ENCODE data around the gene ERBB2.
A peak's percentile ranks its signal among the peaks of the same experiment; 100 is the strongest.
"Not testable (repeated sequence)": the region's sequence is repeated elsewhere in the genome, so short reads cannot be mapped to it uniquely, and the experiment has no call there.

Gene ERBB2

DNA sequence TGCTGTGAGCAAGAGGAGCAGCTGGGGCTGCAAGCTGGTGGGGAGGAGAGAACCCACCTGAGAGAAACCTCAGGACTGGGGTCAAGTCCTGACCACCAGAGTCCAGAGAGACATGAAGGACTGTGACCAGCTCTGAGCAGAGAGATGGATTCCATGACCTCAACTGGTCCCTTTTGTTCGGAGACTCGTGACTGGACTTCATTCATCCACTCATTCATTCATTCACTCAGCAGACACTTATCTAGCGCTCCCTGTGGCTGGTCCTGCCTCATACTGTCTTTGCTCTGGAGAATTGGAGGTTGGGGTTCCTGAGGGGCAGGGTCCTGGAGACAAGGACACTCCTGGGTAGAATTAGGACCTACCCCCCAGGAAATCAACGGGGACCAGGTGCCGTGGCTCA is 4.0 kb downstream of the ERBB2 start:
- no peak for DNase-seq (ENCODE audit: low spot score)

DNA sequence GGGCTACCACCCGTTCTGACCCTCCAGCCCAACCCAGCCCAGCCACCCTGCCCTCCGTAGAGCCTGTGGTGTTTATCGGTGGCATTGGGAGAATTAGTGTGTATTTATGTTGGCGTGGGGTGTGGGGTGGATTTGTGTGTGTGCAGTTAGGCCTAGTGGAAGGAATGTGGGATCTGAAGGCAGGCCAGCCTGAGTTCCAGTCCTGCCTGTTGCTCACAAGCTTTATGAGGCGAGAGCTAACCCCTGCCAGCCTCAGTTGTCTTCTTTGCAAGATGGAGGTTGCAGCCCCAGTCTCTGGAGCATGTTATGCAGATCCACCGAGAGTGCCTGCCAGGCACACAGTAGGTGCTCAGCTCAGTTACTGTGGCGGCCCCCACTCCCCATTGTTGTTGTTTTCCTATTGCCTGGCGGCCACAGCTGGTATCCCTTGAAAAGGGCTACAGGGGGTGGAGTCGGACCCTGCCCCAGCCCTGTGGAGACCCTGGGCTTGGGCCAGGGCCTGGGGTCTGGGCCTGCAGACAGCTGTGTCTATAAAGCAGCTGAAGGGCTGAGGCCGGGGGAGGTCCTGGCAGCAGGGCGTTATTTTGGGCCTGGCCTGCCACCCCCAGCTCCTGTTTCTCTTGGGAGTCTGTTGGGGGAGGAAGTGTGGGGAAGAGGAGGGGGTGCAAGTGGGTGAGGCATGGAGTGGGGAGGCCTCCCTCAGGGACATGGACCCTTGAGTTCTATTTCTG is 5.1 kb downstream of the ERBB2 start:
- no peak for DNase-seq (ENCODE audit: low spot score)

DNA sequence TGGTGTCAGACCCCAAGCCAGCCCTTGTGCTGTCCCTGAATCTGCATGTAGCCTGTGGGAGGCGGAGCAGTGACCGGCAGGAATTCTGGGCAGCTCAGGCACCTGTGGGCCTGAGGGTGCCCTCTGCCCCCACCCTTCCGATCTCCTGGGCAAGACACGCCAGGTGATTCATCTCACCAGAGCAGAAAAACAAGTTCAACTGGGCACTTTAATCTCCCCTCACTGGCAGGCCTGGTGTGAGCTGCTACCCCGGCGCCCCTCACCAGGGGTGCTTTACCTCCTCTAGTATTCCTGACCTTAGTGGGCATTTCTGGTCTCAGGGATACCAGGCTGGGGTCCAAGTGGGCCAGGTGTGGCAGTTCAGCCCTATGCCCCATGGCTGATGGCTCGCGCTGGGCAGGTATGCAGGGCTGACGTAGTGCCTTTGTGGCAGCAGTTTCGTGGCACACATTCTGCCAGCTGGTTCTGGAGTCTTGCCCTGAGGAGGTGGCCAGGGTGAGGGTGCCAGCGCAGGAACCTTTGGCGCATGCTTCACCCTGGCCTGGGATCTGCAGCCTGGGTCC is 6.0 kb downstream of the ERBB2 start:
- DNase-seq (ENCODE audit: low spot score) = no peak

DNA sequence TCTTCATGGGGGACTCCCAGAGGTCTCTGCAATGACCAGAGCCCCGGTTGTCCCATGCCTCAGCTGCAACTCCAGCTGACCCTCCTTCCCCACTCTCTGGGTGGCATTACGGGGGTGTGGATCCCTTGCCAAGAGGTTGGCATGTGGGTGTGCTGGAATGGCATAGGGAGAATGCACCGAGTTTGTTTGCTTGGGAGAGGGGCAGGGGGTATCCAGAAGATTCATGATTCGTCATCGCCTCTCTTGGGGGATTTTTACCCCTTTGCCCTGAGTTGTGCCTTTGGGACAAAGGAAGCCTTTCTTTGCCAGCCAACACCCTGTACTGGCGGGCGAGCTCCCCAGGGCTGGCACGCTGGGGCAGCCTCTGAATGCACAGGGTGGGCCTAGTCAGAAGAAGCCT is 6.5 kb downstream of the ERBB2 start:
- DNase-seq (ENCODE audit: low spot score) = no peak

DNA sequence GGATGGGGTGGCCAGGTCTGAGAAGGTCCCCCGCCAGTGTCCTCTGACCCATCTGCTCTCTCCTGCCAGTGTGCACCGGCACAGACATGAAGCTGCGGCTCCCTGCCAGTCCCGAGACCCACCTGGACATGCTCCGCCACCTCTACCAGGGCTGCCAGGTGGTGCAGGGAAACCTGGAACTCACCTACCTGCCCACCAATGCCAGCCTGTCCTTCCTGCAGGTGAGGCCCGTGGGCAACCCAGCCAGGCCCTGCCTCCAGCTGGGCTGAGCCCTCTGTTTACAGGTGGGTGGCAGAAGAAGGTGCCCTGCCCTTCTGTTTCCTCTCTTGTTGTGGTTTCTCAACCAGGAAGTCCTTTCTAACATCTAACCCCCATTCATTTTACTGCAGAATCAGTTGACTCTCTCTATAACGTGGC is 7.1 kb downstream of the ERBB2 start:
- no peak for DNase-seq (ENCODE audit: low spot score)

DNA sequence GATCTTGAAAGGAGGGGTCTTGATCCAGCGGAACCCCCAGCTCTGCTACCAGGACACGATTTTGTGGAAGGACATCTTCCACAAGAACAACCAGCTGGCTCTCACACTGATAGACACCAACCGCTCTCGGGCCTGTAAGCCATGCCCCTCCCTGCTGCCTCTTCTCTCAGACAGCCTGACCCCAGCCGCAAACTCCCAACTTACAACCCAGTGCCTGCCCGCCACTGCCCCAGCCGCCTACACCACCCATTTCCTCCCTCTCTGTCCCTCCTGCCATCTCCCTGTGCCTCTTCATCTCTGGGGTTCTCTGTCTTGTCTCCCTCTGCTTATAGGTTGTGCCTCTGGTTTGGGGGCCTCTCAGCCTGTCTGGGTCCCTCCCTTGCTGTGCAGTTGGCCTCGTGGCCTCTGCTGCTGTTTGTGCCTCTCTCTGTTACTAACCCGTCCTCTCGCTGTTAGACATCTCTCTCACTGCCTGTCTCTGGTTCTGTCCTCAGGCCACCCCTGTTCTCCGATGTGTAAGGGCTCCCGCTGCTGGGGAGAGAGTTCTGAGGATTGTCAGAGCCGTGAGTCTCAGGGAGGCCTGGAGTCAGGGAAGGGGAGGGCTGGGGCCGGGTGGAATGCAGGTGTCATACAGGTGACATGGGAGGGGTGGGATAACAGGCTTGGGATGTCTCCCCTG is 9.6 kb downstream of the ERBB2 start:
- DNase-seq (ENCODE audit: low spot score) = no peak

DNA sequence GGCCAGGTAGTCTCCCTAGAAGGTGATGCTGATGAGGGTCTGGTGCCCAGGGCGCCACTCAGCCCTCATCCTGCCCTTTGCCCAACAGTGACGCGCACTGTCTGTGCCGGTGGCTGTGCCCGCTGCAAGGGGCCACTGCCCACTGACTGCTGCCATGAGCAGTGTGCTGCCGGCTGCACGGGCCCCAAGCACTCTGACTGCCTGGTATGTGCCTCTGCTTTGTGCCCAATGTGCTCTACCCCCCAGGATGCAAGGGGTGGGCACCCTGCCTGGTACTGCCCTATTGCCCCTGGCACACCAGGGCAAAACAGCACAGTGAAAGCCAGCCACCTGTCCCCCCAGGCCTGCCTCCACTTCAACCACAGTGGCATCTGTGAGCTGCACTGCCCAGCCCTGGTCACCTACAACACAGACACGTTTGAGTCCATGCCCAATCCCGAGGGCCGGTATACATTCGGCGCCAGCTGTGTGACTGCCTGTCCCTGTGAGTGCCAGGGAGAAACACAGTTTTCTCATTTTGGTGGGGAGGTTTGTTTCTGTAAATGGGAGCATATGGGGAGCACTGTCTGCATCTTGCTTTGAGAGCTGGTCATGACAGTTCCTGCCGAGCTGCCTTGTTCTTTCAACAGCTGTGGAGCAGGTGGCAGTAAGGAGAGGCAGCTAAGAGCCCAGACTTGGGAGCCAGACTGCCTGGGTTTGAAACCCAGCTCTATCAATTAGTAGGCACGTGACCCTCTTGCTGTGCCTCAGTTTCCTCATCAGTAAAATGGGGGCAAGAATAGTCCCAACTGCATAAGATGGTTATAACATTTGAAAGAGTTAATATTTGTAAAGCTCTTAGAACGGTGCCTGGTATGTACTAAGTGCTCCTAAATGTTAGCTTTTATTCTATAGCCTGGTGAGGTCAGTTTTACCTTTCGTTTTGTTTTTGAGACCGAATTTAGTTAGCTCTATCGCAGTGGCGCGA is 10.4 kb downstream of the ERBB2 start:
- no peak for DNase-seq (ENCODE audit: low spot score)

DNA sequence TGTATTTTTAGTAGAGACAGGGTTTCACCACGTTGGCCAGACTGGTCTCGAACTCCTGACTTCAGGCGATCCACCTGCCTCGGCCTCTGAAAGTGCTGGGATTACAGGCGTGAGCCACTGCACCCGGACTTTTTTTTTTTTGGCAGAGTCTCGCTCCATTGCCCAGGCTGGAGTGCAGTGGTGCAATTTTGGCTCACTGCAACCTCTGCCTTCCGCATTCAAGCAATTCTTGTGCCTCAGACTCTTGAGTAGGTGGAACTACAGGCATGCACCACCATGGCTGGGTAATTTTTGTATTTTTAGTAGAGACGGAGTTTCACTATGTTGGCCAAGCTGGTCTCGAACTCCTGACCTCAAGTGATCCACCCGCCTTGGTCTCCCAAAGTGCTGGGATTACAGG is 11.2 kb downstream of the ERBB2 start:
- DNase-seq (ENCODE audit: low spot score) = not testable (repeated sequence)

DNA sequence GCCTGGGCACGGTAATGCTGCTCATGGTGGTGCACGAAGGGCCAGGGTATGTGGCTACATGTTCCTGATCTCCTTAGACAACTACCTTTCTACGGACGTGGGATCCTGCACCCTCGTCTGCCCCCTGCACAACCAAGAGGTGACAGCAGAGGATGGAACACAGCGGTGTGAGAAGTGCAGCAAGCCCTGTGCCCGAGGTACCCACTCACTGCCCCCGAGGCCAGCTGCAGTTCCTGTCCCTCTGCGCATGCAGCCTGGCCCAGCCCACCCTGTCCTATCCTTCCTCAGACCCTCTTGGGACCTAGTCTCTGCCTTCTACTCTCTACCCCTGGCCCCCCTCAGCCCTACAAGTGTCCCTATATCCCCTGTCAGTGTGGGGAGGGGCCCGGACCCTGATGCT is 12.0 kb downstream of the ERBB2 start:
- no peak for DNase-seq (ENCODE audit: low spot score)

DNA sequence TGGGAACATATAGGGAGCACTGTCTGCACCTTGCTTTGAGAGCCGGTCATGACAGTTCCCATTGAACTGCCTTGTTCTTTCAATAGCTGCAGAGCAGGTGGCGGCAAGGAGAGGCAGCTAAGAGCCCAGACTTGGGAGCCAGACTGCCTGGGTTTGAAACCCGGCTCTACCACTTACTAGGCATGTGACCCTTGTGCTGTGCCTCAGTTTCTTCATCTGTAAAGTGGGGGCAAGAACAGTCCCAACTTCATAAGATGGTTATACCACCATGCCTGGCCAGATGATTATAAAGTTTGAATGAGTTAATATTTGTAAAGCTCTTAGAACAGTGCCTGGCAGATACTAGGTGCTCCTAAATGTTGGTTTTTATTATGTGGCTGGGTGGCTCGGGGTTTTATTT is 14.4 kb downstream of the ERBB2 start:
- DNase-seq (ENCODE audit: low spot score) = no peak

DNA sequence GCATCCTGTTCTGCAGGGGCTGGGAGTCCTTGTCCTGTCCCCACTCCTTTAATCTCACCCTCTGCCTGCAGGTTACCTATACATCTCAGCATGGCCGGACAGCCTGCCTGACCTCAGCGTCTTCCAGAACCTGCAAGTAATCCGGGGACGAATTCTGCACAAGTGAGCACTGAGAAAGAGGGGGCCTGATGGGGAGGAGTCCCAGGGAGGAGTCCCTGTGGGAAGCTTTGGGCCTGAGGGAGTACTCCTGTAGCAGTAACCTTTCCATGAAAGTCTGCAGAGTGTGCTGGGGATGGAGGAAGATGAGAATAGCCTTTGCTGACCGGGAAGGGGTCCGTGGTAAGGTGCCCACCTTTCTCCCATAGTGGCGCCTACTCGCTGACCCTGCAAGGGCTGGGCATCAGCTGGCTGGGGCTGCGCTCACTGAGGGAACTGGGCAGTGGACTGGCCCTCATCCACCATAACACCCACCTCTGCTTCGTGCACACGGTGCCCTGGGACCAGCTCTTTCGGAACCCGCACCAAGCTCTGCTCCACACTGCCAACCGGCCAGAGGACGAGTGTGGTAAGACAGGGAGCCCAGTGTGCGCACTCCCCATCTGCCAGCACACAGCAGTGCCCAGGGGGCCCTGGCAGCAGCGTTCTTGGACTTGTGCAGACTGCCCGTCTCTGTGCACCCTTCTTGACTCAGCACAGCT is 15.7 kb downstream of the ERBB2 start:
- no peak for DNase-seq (ENCODE audit: low spot score)

DNA sequence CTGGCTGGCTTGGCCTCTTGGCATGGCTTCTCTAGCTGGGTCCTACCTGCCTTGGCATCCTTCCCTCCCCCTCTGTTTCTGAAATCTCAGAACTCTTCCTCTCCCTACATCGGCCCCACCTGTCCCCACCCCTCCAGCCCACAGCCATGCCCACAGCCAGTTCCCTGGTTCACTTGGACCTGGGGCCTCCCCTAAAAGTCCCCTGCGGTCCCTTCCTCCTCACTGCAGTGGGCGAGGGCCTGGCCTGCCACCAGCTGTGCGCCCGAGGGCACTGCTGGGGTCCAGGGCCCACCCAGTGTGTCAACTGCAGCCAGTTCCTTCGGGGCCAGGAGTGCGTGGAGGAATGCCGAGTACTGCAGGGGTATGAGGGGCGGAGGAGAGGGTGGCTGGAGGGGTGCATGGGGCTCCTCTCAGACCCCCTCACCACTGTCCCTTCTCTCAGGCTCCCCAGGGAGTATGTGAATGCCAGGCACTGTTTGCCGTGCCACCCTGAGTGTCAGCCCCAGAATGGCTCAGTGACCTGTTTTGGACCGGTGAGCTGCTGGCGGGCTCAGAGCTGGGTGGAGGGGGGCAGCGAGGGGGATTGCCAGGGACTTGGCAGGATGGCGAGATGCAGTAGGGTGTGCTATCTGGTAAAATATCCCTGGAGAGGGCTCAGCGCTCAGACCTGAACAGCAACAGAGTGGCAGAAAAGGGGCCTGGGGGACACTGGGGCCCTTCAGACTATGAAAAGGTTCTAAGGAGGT is 16.4 kb downstream of the ERBB2 start:
- DNase-seq (ENCODE audit: low spot score) = no peak

DNA sequence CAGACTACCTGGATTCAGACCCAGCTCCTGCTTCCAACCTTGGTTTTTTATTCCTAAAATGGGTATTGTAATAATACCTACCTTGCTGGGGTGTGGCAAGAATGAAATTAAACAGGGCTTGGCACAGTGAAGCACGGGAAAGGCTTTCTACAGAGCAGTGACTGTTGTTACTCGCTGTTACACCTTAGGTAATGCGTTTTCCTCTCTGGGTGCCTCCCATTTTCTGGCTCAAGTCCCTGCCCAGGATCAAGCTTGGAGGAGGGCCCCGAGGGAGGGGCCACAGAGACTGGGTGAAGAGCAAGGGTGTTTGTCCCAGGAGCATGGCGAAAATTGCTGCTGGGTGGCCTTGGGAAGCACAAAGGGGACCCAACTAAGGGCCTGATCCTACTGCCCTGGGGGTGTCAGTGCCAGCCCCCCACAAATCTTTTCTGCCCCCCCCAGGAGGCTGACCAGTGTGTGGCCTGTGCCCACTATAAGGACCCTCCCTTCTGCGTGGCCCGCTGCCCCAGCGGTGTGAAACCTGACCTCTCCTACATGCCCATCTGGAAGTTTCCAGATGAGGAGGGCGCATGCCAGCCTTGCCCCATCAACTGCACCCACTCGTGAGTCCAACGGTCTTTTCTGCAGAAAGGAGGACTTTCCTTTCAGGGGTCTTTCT is 17.1 kb downstream of the ERBB2 start:
- DNase-seq (ENCODE audit: low spot score) = no peak

DNA sequence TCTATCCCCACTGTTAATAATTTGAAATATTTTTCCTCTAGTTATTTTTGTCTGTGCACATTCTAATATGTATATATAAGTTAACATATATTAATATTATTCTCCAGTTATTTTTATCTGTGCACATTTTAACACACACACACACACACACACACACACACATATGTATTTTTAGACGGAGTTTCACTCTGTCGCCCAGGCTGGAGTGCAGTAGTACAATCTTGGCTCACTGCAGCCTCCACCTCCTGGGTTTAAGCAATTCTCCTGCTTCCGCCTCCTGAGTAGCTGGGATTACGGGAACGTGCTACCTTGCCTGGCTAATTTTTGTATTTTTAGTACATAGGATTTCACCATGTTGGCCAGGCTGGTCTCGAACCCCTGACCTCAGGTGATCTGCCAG is 17.8 kb downstream of the ERBB2 start:
- DNase-seq (ENCODE audit: low spot score) = no peak

DNA sequence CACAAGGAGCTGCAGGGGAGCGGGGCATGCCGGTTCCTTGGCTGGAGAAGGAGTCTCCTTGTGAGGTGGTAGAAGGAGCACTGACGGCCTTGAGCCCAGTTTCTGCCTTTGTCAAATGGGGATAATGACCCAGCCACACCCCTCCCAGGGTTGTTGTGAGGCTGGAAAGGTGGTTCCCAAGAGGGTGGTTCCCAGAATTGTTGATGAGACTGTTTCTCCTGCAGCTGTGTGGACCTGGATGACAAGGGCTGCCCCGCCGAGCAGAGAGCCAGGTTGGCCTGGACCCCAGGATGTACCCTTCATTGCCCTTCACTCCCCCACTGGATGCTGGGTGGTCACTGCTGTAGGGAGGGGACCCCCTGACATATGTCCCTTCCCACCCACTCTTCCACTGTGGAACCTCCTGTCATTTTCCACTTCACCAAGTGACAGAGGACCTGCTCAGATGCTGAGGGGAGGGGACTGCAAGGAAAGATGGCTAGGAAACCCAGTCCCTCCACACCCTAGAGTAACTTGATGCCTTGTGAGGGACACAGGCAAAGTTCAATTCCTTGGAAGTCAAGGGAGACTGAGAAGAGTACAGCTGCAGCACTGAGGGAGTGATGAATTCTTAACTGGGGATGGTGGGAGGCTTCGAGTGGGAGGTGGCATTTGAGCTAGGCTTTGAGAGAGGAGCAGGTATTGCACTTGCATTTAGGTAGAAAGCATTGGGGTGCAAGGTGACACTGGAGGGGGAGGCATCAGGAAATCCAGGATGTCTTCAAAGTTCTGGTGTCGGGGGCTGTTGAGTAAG is 19.9 kb downstream of the ERBB2 start:
- no peak for DNase-seq (ENCODE audit: low spot score)

DNA sequence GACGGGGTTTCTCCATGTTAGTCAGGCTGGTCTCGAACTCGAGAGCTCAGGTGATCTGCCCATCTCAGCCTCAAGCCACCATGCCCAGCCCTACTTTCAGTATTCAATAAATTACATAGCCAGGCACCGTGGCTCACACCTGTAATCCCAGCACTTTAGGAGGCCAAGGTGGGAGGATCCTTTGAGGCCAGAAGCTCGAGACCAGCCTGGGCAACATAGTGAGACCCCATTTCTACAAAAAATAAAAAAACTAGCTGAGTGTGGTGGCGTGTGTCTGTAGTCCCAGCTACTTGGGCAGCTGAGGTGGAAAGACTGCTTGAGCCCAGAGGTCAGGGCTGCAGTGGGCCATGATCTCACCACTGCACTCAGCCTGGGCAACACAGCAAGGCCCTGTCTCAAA is 22.2 kb downstream of the ERBB2 start:
- no peak for DNase-seq (ENCODE audit: low spot score)

DNA sequence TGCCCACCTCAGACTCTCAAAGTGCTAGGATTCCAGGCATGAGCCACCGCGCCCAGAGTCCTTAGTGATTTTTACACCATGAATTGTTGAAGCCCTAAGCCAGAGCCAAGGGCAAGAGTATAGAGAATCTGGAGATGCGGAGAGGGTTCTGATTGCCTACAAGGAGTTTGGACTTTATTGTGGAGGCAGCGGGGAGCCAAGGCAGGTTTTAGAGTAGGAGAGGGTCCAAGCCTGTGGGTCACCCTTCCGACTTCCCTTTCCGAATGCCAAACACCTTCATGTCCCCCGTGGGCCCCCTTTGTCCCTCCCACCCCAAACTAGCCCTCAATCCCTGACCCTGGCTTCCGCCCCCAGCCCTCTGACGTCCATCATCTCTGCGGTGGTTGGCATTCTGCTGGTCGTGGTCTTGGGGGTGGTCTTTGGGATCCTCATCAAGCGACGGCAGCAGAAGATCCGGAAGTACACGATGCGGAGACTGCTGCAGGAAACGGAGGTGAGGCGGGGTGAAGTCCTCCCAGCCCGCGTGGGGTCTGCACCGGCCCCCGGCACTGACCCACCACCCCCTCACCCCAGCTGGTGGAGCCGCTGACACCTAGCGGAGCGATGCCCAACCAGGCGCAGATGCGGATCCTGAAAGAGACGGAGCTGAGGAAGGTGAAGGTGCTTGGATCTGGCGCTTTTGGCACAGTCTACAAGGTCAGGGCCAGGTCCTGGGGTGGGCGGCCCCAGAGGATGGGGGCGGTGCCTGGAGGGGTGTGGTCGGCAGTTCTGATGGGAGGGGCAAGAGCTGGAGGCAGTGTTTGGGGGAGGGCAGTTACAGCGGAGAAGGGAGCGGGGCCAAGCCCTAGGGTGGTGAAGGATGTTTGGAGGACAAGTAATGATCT is 23.3 kb downstream of the ERBB2 start:
- peak; percentile 38 for DNase-seq (ENCODE audit: low spot score)

DNA sequence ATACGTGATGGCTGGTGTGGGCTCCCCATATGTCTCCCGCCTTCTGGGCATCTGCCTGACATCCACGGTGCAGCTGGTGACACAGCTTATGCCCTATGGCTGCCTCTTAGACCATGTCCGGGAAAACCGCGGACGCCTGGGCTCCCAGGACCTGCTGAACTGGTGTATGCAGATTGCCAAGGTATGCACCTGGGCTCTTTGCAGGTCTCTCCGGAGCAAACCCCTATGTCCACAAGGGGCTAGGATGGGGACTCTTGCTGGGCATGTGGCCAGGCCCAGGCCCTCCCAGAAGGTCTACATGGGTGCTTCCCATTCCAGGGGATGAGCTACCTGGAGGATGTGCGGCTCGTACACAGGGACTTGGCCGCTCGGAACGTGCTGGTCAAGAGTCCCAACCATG is 24.9 kb downstream of the ERBB2 start:
- no peak for DNase-seq (ENCODE audit: low spot score)

DNA sequence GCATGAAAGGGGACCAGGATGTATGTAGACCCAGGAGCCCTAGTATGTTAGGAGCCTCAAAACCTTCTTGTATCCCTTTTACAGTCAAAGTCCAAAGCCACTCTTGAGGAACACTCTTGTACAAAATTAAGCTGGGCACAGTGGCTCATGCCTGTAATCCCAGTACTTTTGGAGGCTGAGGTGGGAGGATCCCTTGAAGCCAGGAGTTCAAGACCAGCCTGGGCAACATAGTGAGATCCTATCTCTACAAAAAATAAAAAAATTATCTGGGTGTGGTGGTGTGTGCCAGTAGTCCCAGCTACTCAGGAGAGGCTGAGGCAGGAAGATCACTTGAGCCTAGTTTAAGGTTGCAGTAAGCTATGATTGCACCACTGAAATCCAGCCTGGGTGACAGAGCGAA is 26.1 kb downstream of the ERBB2 start:
- not testable (repeated sequence) for DNase-seq (ENCODE audit: low spot score)

All from hematopoietic multipotent progenitor cell treated with erythropoietin and hydrocortisone succinate and interleukin-3 and kit ligand, for 15 days (in vitro differentiated cells).